ENCODE measurements around the gene CACNB2. TPM values are rescaled to one million over a fixed set of nuclear protein-coding genes. Genes with fewer than 3 reads are reported as not detected.

The CACNB2 gene
- total RNA-seq, 1 experiment from 2014 or later: not detected

GRCh38 chr10:18223898-18224297 is 83.7 kb downstream of the CACNB2 start:
- Histone ChIP-seq H3K27ac (no peak overlapping the region), H3K4me3 (no peak overlapping the region), H3K27me3 (ENCODE audit: insufficient read depth, low read depth) (no peaks in the 10 kb centered on the region), H3K9me3 (ENCODE audit: insufficient read depth, low read depth) (no peaks in the 10 kb centered on the region), H2AFZ (no peak overlapping the region), H4K20me1 (ENCODE audit: insufficient read depth) (no peaks in the 10 kb centered on the region), H3F3A (ENCODE audit: insufficient read depth, low read depth) (no peaks in the 10 kb centered on the region), H3K36me3 (ENCODE audit: low read depth) (no peaks in the 10 kb centered on the region), H3K79me2 (ENCODE audit: low read depth) (no peaks in the 10 kb centered on the region), H3K4me2 (no peak overlapping the region), H3K9me2 (ENCODE audit: insufficient read depth) (no peaks in the 10 kb centered on the region), H3K4me1 (replicated peaks; ENCODE audit: insufficient read depth) (no peaks in the 10 kb centered on the region)
- ChIA-PET POLR2A (ENCODE audit: unreplicated experiment) (no interaction called here), CTCF (no interaction called here)
- no TSS peak for BruUV-seq (replicated peaks)
- intact Hi-C loops (cut with micrococcal nuclease; ENCODE audit: unreplicated experiment): no loop called here
- DNase-seq: no peak
- no peak for TF ChIP-seq EZH2 (IDR thresholded peaks at IDR 0.05; ENCODE audit: low read depth)
- no peak for TF ChIP-seq CTCF (conservative IDR thresholded peaks at IDR 0.05)

GRCh38 chr10:18224626-18225445 is 84.6 kb downstream of the CACNB2 start:
- POLR2A ChIA-PET (ENCODE audit: unreplicated experiment): no interaction called here
- H3K4me3 ChIP-seq: no peak overlapping the region

GRCh38 chr10:18226336-18226735 is 86.1 kb downstream of the CACNB2 start:
- TF ChIP-seq EZH2 (IDR thresholded peaks at IDR 0.05; ENCODE audit: low read depth) (no peak), CTCF (conservative IDR thresholded peaks at IDR 0.05) (no peak)
- Histone ChIP-seq H3K4me1 (replicated peaks; ENCODE audit: insufficient read depth) (no peaks in the 10 kb centered on the region), H3K4me3 (no peak overlapping the region), H3K4me2 (no peak overlapping the region), H3K36me3 (ENCODE audit: low read depth) (no peaks in the 10 kb centered on the region), H2AFZ (no peak overlapping the region), H3K27ac (no peak overlapping the region), H4K20me1 (ENCODE audit: insufficient read depth) (no peaks in the 10 kb centered on the region), H3K9me3 (ENCODE audit: insufficient read depth, low read depth) (no peaks in the 10 kb centered on the region), H3K79me2 (ENCODE audit: low read depth) (no peaks in the 10 kb centered on the region), H3K9me2 (ENCODE audit: insufficient read depth) (no peaks in the 10 kb centered on the region), H3F3A (ENCODE audit: insufficient read depth, low read depth) (no peaks in the 10 kb centered on the region), H3K27me3 (ENCODE audit: insufficient read depth, low read depth) (no peaks in the 10 kb centered on the region)
- no TSS peak for BruUV-seq (replicated peaks)
- ChIA-PET POLR2A (ENCODE audit: unreplicated experiment) (no interaction called here), CTCF (no interaction called here)
- intact Hi-C loops (cut with micrococcal nuclease; ENCODE audit: unreplicated experiment): no loop called here
- no peak for DNase-seq

More at GRCh38 chr10:18224626-18225445, 84.6 kb downstream of the CACNB2 start:
- BruUV-seq (replicated peaks): no TSS peak
- TF ChIP-seq EZH2 (IDR thresholded peaks at IDR 0.05; ENCODE audit: low read depth) (no peak), CTCF (conservative IDR thresholded peaks at IDR 0.05) (no peak)
- Histone ChIP-seq H3K4me1 (replicated peaks; ENCODE audit: insufficient read depth) (no peaks in the 10 kb centered on the region), H4K20me1 (ENCODE audit: insufficient read depth) (no peaks in the 10 kb centered on the region), H3F3A (ENCODE audit: insufficient read depth, low read depth) (no peaks in the 10 kb centered on the region), H3K36me3 (ENCODE audit: low read depth) (no peaks in the 10 kb centered on the region), H3K4me2 (no peak overlapping the region), H3K9me3 (ENCODE audit: insufficient read depth, low read depth) (no peaks in the 10 kb centered on the region), H2AFZ (no peak overlapping the region), H3K27me3 (ENCODE audit: insufficient read depth, low read depth) (no peaks in the 10 kb centered on the region), H3K27ac (no peak overlapping the region), H3K9me2 (ENCODE audit: insufficient read depth) (no peaks in the 10 kb centered on the region), H3K79me2 (ENCODE audit: low read depth) (no peaks in the 10 kb centered on the region)
- CTCF ChIA-PET: no interaction called here
- intact Hi-C loops (cut with micrococcal nuclease; ENCODE audit: unreplicated experiment): no loop called here
- no peak for DNase-seq
